GM12801 (cell line): ENCODE results near the gene PXYLP1.
A peak's percentile ranks its signal among the peaks of the same experiment; 100 is the strongest.

Source experiments
- CTCF ChIP-seq: IDR thresholded peaks from one replicate; pipeline ENCODE4 v1.5.1; 2011; ENCODE audit warnings: control low read depth; ENCODE audit not compliant: insufficient read length; ENCODE audit errors: extremely low read depth

PXYLP1 gene

DNA sequence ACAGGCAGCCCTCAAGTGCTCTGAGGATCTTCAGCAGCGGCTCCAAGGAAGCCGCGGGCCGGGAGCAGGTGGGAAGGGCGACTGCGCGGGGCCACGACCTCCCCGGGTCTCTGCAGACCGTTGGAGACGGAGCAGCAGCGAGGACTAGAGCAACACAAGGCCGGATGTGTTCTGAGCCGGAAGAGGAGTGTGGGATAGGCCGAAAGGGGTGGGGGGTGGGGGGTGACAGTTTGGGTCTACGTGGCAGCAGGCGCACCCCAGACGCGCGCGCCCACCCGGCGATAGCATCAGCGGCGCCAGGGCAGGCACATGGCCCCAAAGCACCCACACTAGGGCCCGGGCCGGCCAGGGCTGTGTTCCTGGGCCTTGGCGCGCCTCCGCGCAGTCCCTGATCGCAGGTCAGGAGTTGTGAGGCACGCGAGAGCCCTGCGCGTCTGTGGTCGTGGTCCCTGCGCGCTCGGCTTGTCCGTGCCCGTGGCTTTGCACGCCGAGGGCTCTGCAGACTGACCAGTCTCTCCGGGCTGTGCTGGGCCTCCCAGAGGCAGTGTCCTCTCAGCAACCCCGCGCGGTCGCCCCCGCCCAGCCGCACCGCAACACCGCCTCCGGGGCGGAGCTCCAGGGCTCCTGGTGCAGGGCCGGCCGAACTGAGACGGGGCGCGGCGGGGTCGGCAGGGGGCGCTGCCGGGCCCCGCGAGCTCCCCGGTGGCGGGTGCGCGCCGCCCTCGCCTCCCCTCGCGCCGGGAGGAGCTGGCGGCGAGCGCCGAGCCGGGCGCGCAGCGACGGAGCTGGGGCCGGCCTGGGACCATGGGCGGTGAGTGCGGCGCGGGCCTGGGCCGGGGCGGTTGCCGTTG lies at the start of gene PXYLP1:
TSS of gene PXYLP1 (plus strand) at position 725 of the 851 bp plus-strand sequence. CDS start 28,351 bp downstream, outside the sequence.
- TF ChIP-seq CTCF = no peak

DNA sequence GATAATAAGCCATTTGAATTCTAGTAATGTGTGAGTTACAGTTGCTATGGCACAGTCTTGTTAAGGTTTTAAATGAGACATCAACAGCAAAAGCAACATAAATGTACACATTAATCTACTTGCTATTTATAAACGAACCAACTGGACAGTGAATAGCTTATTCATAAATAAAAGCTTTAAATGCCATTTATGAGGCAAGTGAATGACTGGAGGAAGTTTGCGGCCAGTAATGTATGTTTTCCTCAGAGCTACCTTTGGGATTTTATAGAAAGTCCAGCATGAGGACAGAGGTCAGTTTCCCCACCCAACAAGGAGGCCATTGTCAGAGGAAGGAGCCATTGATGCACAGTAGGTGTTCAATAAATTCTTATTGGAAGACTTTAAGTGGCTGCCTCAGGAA lies 48.0 kb upstream of the PXYLP1 start:
- no peak for TF ChIP-seq CTCF

DNA sequence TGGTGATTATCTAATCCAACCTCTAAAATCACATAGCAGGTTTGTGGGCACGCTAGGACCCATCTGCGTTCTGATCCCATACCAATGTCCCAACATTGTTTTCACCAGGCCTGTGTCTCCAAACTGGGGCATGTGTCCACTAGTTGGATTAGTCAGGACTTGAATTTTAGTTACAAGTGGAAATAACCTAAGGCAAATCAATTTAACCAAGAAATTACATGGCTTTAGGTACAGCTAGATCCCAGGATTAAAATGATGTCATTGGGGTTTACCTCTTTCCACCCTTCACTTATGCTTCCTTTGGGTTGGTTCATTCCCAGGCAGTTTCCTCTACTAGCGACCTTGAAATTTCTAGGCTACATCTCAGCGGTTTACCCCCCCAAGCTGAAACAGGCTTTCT lies 47.2 kb upstream of the PXYLP1 start:
- TF ChIP-seq CTCF = no peak

DNA sequence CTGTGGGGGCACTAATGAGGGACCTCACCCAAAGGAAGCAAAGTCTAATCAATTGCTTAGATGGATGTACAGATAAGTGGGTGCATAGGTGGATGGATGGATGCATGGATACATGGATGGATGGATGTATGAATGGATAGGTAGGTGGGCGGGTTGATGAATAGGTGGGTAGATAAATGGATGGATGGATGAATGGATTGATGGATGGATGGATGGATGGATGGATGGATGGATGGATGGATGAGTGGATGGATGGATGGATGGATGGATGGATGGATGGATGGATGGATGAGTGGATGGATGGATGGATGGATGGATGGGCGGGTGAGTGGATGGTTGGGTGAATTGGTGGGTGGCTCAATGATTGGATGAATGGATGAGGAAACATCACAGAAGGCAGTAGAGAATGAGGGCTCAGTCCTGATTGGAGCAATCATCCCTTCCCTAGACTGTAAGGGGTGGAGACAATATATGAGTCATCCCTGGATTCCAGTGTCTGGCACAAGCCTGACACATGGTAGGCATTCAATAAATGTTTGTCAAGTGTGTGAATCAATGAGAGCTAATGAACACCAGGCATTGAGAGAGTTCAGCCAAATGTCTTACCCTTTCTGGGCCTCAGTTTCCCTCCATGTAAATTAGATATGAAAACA lies 40.4 kb upstream of the PXYLP1 start:
- TF ChIP-seq CTCF = no peak

- TF ChIP-seq CTCF = peak; percentile 63
Observed at GRCh38 chr3:141192345-141192744, 39.3 kb upstream of the PXYLP1 start.

- TF ChIP-seq CTCF = no peak
Observed at GRCh38 chr3:141193066-141193830, 38.4 kb upstream of the PXYLP1 start.

GRCh38 chr3:141201122-141201521 lies 30.5 kb upstream of the PXYLP1 start:
- TF ChIP-seq CTCF = no peak
